Hematopoietic multipotent progenitor cell treated with erythropoietin and hydrocortisone succinate and interleukin-3 and kit ligand, for 4 days (in vitro differentiated cells): ENCODE results near the gene MMP28.

Experiments used
- DNase-seq: peaks from one replicate; pipeline ENCODE4 v3.0.0-alpha.2; 2015

Gene MMP28

GRCh38 chr17:35797918-35798317 lies 2.5 kb upstream of the MMP28 start:
- no peak for DNase-seq

GRCh38 chr17:35797370-35797769 lies 1.9 kb upstream of the MMP28 start:
- DNase-seq: no peak

GRCh38 chr17:35796942-35797341 lies 1.5 kb upstream of the MMP28 start:
- DNase-seq: no peak

- DNase-seq: no peak
These were observed 427 bp upstream of the MMP28 start for GRCh38 chr17:35795871-35796265.

DNA sequence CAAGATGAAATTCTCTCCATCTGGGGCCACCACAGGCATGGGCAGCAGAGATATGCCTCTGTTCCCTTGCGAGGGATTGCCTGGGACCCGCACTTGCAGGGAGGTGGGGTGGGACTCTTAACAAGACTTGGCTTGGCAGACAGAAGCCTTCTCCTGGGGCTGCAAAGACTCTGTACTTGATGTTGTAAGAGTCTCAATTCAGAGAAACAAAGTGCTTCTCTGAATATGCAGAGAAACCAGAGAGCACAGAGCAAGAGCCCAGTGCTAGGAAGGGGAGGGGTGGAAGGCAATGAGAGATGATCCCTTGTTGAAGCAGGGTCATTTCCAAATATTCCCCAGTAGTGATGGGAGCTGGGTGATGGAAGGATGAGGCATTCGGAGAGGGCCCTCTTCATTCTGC lies 2.2 kb downstream of the MMP28 start:
- no peak for DNase-seq

GRCh38 chr17:35791681-35792350 lies 3.6 kb downstream of the MMP28 start:
- DNase-seq: no peak

DNA sequence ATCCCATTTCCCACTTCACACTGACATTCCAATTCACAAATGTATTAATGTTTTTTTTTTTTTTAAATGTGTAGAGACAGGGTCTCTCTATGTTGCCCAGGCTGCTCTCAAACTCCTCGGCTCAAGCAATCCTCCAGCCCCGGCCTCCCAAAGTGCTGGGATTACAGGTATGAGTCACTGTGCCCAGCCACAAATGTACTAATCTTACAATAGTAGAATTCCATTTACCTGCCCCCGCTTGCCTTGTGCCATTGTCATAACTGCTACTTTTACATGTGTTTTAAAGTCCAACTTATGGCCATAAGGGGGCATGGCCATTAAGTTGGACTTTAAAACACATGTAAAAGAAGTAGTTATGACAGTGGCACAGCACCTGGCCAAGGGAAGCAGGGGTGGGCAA lies 4.6 kb downstream of the MMP28 start:
- DNase-seq: no peak

DNA sequence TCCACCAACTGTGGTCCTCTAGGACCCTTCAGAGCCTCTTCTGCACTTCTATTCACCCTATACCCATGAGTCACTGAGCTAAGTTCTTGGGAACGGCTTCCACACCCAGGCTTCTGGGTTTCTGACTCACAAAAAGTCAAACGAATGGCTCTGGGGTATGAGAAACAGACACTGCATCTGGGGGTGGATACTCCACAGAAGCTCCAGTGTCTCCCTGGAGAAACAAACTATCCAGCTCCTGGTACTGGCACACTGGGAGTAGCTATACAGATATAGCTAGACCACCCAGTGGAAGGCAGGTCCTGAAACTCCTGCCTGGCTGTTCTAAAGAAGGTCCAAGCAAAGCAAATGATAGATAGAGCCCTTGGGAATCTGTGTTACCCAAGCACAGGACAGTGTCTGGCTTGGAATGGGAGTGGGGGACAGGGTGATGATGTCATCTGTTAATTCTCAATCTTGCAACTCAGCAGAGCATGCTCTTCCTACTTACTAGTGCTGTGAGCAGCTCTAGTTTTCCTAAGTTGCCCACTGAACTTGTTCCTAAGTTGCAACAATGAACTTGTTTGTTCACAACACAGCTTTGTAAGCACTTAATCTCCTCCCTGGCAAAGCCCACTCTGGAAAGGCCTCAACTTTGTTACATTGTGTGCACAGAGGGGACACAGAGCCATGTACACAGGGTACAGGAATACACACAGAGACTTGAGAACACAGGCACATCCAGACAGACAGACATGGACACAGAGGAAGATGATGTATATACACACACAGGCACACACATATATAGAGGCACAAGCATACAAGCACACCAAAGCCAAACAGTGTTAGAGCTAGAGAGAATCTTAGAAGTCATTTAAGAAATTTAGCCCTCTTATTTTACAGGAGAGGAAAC lies 6.7 kb downstream of the MMP28 start:
- DNase-seq: no peak

GRCh38 chr17:35786941-35787432 lies 8.5 kb downstream of the MMP28 start:
- DNase-seq: no peak

- no peak for DNase-seq
These were observed 10.5 kb downstream of the MMP28 start for GRCh38 chr17:35784895-35785294.

DNA sequence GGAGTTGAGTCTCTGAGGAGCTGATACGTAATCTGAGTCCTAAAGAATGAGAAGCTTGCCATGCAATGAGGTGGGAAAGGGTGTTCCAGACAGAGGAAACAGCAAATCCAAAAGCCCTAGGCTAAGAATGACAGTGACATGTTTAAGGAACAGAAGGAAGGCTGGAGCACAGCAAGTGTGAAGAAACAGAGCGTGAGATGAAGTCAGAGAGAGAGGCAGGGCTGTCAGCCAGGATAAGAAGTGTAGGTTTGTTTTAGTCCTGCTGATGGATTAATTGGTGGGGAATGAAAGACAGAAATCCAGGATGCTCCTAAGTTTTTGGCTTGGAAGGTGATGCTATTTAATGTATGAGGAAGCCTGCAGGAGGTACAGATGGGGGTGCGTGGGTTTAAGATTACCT lies 14.5 kb downstream of the MMP28 start:
- DNase-seq: no peak

- DNase-seq: no peak
These were observed 16.7 kb downstream of the MMP28 start for GRCh38 chr17:35778641-35779196.

DNA sequence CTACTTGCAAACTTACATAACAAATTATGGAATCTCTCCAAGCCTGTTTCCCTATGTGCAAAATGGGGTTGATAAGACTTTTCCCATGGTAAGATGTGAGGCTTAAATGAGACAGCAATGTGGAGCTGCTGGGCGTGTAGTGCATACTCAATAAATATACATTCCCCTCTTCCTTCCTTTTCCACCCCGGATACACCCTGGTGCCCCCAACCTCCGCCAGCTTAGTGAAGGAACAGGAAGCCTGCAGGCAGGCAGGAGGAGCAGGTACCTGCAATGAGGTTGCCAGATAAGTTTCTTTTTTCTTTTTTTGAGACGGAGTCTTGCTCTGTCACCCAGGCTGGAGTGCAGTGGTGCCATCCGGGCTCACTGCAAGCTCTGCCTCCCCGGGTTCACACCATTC lies 19.9 kb downstream of the MMP28 start:
- DNase-seq: no peak

GRCh38 chr17:35775039-35775438 lies 20.4 kb downstream of the MMP28 start:
- DNase-seq: no peak

GRCh38 chr17:35774499-35774898 lies 20.9 kb downstream of the MMP28 start:
- DNase-seq: no peak

- DNase-seq: no peak
These were observed 21.6 kb downstream of the MMP28 start for GRCh38 chr17:35773679-35774425.

DNA sequence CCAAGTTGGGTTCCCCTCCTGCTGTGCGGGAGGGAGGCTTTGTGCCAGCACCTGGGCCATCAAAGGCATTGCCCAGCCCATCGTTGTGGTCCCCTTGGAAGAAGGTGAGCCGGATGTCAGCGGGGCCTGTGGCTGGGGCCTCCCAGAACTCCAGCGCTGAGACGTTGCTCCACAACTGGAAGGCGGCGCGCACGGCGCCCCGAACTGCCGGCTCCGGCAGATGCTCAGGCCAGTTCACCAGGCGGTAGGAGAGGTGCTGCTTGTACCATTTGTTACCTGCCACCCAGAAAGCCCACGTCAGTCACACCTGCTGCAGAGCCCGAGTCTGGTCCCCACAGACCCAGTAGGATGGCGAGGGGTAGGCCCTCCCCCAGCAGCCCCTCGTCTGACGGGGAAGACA lies 22.3 kb downstream of the MMP28 start:
- no peak for DNase-seq

GRCh38 chr17:35769895-35770486 lies 25.4 kb downstream of the MMP28 start:
- DNase-seq: no peak

DNA sequence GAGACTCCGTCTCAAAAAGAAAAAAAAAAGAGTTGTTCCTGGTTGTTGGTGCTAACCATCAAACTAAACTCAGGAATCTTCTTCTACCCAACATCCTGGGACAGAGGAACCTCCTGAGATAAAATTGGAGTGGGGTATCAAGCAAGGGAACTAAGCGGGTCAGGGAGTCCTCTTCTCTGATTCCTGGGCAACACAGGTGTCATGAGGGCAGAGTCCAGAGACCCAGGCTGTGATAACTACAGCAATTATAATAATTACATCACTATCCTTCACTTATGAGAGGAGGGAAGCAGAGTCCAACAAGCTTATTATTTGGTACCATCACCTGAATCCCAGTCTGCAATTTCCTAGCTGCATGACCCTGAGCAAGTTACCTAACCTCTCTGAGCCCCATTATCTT lies 26.6 kb downstream of the MMP28 start:
- no peak for DNase-seq

- DNase-seq: peak; percentile 80
These were observed 28.4 kb downstream of the MMP28 start for GRCh38 chr17:35766903-35767510.

GRCh38 chr17:35766489-35766877 lies 29.0 kb downstream of the MMP28 start:
- DNase-seq: no peak

DNA sequence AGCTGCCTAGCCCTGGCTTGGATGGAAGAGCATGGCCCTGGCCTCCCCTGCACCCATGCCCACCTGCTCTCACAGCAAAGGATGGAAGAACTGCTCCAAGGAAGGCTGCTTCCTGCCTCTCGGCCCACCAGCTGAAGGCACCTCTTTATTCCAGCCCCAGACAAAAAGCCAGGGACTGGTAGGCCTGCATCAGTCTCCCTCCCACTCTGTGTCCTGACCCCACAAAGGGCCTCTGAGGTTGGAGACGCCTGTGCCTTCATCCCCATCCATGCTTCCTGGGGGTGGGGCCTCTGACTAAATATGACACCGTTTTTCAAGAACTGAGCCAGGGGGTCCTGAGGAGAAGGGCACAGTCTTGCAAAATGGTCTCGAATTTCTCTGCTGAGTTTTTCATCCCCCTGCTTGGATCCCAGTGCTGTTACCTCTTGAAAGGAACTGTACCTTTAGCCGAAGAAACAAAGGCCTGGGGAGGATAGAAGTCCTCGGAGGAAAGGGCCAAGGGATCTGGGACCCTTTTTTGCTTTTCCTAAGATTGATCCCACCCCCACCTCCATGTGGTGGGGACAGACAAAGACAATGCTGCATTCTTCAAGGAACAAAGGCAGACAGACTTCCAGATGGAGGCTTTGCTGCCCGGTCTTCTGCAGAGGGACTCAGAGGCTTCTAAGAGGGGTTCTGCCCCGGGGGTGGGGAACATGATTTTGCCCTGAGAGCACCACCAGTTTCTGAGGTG lies 29.5 kb downstream of the MMP28 start:
- DNase-seq: no peak
